GM21515 (cell line): ENCODE data around the gene DYNLT5.
"Not testable (repeated sequence)": the region's sequence is repeated elsewhere in the genome, so short reads cannot be mapped to it uniquely, and the experiment has no call there.

Source experiments
- ATAC-seq: cut with Tn5 transposase; IDR thresholded peaks from one replicate; pipeline ENCODE4 v1.9.1; 2021; ENCODE audit not compliant: unreplicated experiment

The DYNLT5 gene

GRCh38 chr1:66752000-66752592 lies at the start of gene DYNLT5:
TSS of gene DYNLT5 (plus strand) at chr1:66752459. CDS start at chr1:66754659, 2,200 bp downstream.
- no peak for ATAC-seq

GRCh38 chr1:66704177-66704875 lies 47.9 kb upstream of the DYNLT5 start:
- no peak for ATAC-seq

GRCh38 chr1:66705110-66705509 lies 47.1 kb upstream of the DYNLT5 start:
- ATAC-seq, result no peak

DNA sequence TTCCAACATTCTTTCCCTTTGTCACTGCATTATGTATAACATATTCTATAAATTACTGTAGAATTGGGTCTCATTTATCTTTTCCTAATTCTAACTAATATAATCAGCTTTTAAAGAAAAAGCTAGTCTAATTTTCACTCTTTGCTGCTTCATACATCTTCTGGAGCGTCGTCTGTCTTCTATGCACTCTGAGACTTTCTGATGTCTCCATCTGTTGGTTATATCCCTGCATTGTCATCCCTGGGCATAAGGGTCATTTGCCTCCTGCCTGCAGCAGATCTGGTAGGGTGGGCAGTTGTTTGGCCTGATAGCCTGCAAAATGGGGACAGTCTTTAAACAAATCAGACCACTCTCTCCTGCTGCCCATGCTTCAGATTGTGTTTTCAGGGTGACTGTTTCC lies 40.8 kb upstream of the DYNLT5 start:
- ATAC-seq, result no peak

DNA sequence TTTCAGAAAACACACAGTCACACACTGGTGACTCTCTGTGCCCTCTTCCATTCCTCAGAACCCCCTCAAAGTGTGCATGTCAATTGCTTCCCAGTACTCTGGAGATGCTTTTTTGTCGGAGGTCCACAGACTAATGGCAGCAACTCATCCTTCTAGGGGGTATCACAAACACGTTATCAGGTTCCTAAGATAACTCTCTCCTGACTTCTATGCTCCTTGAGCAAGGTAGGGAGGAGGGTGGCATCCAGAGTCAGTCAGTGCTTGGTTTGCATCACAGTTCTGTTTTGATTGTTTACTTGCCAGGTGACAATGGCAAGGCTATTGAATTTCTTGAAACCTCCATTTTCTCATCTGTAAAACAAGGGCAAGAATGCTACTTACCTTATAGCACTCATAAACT lies 39.4 kb upstream of the DYNLT5 start:
- ATAC-seq, result no peak

- no peak for ATAC-seq
Measured at GRCh38 chr1:66723985-66724384, 28.3 kb upstream of the DYNLT5 start.

DNA sequence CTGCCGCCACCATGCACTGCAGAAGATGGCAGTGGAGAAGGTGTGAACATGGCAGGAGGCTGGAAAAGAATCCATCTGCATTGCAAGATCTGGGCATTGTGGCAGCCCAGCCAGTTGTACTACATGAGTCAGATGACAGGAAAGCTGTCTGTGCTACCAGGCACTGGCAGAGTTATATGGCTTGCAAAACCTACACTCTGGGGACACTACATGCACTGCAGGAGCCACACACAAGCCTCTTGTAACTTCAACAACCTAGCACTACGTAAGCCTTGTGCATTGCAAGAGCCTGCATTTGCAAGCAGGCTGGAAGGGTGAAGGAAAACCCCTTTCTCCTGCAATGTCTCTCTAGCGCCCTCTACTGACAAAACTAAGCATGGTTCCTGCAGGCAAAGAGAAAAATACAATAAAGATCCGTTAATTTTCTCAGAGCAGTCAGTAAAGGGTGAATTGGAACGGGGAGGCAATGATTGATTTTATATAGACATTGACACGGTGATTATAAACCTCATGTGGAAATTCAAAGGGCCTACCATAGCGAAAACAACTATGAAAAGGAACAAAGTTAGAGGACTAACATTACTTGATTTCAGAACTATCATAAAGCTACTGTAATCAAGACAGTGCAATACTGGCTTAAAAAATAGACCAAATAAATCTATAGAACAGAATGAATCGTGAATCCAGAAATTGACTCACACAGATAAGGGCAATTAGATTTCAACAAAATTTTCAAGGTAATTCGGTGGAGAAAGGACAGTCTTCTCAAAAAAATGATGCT lies 26.2 kb upstream of the DYNLT5 start:
- peak; percentile 86 for ATAC-seq

DNA sequence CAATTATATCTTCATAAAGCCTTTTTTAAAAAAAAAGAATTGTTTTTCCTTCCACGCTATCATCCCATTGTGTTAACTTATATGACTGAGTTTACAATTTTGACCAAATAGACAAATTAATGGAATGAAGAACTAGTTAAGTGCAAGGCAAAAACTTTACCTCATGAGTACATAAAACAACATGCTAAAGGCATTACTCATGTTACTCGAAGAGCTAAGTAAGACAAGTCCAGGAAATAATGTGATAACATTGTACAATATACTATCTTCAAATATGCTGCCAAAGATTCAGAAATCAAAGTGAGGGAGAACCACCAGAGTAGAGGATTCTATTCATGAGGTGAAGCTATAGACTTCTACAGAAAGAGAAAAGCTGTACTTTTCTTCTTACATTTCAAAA lies 24.2 kb upstream of the DYNLT5 start:
- no peak for ATAC-seq

DNA sequence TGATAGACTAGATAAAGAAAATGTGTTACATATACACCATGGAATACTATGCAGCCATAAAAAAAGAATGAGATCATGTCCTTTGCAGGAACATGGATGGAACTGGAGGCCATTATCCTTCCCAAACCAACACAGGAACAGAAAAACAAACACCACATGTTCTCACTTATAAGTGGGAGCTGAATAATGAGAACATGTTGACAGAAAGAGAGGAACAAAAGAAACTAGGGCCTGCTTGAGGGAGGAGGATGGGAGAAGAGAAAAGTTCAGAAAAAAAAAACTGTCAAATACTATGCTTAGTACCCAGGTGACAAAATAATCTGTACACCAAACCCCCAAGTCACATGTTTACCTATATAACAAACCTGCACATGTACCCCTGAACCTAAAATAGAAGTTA lies 23.5 kb upstream of the DYNLT5 start:
- ATAC-seq, result not testable (repeated sequence)

DNA sequence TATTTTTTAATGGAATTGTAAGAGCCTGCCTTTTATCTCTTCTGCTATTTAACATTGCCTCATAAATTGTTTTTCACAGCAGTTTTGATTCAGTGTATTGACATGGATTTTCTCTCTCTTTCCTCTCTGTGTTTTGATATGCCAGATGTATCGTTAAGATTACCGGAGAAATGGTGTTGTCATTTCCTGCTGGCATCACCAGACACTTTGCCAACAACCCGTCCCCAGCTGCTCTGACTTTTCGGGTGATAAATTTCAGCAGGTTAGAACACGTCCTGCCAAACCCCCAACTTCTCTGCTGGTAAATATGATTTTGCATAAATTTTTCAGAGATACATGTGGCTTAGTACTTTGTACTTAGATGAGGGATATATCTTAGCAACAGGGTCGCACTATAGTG lies 23.1 kb upstream of the DYNLT5 start:
- no peak for ATAC-seq

- no peak for ATAC-seq
Measured at GRCh38 chr1:66729523-66729922, 22.7 kb upstream of the DYNLT5 start.

- no peak for ATAC-seq
Measured at GRCh38 chr1:66730462-66730861, 21.8 kb upstream of the DYNLT5 start.

GRCh38 chr1:66731170-66731865 lies 20.9 kb upstream of the DYNLT5 start:
- ATAC-seq, result no peak

GRCh38 chr1:66732407-66733166 lies 19.7 kb upstream of the DYNLT5 start:
- ATAC-seq, result peak; percentile 72

DNA sequence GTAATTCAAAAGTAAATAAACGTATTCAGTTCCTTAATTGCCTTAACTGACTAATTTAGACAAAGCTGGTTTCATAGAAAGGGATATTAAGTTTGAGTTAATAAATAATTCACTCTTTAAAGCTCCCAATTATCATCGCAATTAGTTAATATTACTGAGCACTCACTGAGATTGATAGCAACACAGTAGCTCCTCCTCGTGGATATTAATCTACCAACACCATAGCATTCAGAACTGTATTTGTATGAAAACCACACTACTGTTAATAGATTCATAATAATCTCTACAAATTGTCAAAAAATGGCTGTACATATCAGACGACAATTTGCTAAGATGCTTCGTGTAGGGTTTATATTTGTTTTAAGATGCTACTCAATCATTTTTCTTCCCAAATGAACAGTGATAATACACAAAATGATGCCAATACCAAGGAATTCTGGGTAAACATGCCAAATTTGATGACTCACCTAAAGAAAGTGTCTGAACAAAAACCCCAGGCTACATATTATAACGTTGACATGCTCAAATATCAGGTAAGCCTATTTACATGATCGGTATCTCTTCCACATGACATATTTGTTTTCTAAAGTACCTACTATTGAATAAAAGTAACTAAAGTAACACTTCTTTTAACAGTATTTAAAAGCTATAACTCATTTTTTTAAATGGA lies 18.8 kb upstream of the DYNLT5 start:
- no peak for ATAC-seq

DNA sequence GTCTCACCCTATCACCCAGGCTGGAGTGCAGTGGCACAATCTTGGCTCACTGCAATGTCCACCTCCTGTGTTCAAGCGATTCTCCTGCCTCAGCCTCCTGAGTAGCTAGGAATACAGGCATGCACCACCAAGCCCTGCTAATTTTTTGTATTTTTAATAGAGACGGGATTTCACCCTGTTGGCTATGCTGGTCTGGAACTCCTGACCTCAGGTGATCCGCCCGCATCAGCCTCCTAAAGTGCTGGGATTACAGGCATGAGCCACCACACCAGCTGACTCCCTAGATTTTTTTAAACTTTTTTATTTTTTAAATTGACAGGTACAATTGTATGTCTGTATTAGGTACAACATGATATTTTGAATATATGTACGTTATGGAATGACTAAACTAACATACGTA lies 17.7 kb upstream of the DYNLT5 start:
- ATAC-seq, result not testable (repeated sequence)

DNA sequence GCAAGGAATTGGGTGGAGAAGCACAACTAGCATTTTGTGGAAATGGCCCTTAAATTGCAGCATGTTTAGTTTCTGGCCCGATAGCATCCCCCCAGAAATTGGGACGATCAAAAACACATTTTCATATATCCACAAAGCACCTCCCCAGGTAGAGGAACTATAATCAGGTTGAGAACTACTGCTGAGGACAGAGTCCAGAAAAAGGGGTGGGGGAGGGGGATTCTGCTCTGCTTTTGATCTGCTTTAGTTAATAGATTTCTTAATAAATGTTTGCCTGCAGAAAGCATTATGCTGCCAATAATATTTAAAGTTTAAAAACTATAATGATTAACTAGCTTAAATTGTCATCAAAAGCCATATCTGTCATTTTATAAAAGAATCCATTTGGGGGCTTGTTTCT lies 14.4 kb upstream of the DYNLT5 start:
- ATAC-seq, result no peak

DNA sequence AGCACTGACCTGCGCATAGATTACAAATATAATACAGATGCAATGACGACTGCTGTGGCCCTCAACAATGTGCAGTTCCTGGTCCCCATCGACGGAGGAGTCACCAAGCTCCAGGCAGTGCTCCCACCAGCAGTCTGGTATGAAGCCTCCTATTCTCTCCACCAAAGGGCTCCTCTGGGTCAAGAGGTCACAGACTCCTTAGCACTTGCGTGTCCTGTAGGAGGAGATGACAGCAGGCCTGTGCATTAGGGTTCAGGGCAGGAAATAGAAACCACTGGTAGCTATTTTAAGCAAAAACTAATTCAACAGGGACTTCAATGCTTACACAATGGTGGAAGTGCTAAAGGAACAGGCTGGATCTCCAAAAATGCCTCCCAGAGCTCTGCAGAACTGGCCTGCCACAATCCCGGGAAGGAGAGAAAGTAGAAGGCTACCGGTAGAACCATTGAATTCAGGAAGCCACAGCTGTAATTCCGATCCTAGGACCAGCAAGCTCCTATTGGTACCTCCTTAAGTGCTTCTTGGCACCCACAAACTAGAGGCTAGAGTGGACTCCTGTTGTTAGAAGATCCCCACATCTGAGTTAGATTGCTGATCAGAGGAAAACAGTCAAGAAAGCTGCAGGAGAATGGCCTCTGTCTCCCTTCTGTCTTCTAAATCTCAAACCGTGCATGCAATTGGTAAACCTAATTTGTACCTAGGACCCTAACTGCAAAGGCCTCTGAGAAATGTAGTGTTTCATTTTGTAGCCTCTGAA lies 12.7 kb upstream of the DYNLT5 start:
- ATAC-seq, result peak; percentile 67

GRCh38 chr1:66745451-66745850 lies 6.8 kb upstream of the DYNLT5 start:
- ATAC-seq, result no peak

- no peak for ATAC-seq
Measured at GRCh38 chr1:66747501-66747900, 4.8 kb upstream of the DYNLT5 start.
